Measurements from ENCODE around the gene SRSF8.

- TF ChIP-seq CTCF (IDR thresholded peaks at IDR 0.05) (no peak), ZFX (IDR thresholded peaks at IDR 0.05; ENCODE audit: borderline replicate concordance) (no peak)
These were observed 17.8 kb downstream of the SRSF8 start for GRCh38 chr11:95084509-95084908.
